Measurements from ENCODE around the gene UCN3.

UCN3 gene

DNA sequence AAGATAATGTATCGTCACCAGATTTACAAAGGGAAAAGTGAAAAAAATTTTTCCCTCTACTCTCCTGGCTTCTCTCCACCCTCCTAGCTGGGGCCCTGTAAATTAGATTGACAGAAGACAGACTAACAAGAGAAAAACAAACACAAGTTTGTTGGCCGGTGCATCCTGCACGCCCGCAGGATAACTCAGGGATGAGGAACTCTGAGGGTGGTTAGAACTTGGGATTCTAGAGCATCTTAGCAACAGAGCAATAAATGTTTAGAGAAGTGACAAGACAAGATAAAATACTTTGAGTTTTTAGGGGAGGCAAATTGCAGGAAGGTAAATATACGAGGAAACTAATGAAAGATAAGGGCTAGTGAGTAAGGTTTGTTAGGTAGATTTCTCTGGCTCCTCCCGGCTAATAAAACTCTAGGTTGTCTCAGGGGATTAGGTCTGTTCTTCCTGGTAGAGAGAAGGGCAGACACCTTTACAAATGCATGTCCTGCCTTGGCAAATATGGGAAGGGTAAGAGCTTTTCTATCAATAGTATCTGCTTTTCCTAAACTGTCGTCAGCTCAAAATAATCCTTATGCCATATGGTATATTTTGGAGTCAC, 4.3 kb upstream of the UCN3 start:
- CTCF ChIA-PET: interaction anchor here (0.6 kb wide), 2 partner anchors 24 to 82 kb away, joined by 3 read pairs; no protein-coding TSS in a partner anchor

DNA sequence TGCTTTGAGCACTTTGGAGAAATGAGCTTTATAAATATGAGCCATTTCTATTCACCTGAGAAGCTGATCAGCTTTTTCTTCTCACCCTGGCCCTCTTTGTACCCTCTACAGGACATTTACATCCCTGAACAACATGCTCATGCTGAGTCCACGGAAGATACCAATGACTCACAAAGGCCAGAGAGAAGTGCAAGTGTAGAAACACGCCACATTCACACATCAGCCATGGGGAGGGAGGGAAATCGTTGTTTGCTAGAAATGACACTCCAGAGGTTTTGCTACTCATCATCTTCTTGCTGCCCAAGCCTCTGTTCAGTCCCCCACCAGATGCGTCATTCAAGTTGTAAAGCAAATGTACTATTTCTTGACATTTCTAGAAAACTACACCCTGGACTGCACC, 2.8 kb upstream of the UCN3 start:
- CTCF ChIA-PET: interaction anchor here (1.4 kb wide), 1 partner anchor 512 kb away, joined by 3 read pairs; no protein-coding TSS in a partner anchor
- no peak overlapping the region for H3K27ac ChIP-seq (ENCODE audit: extremely low read depth, low read depth, low read length)
- no peak overlapping the region for H3K4me3 ChIP-seq (ENCODE audit: low read depth, low read length)
- no peaks in the 10 kb centered on the region for H3K36me3 ChIP-seq (ENCODE audit: control insufficient read depth in 2 of 2, insufficient read depth in 1 of 2, low read length in 2 of 2)
- POLR2A ChIA-PET: no interaction called here
- no peaks in the 10 kb centered on the region for H3K9me3 ChIP-seq (ENCODE audit: control insufficient read depth, insufficient read depth, low read depth, low read length)
- TF ChIP-seq, protein P1, sequence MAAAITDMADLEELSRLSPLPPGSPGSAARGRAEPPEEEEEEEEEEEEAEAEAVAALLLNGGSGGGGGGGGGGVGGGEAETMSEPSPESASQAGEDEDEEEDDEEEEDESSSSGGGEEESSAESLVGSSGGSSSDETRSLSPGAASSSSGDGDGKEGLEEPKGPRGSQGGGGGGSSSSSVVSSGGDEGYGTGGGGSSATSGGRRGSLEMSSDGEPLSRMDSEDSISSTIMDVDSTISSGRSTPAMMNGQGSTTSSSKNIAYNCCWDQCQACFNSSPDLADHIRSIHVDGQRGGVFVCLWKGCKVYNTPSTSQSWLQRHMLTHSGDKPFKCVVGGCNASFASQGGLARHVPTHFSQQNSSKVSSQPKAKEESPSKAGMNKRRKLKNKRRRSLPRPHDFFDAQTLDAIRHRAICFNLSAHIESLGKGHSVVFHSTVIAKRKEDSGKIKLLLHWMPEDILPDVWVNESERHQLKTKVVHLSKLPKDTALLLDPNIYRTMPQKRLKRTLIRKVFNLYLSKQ (tag by site-specific recombination; IDR thresholded peaks at IDR 0.05; ENCODE audit: borderline replicate concordance): no peak
- TF ChIP-seq ZNF350 (tag by site-specific recombination; IDR thresholded peaks at IDR 0.05): no peak
- H3K4me1 ChIP-seq (ENCODE audit: control insufficient read depth, insufficient read depth, low read length): no peaks in the 10 kb centered on the region; the same call in 1 of the 2 replicates

More for the DNA sequence above, 4.3 kb upstream of the UCN3 start:
- no peak overlapping the region for H3K4me3 ChIP-seq (ENCODE audit: low read depth, low read length)
- no peaks in the 10 kb centered on the region for H3K36me3 ChIP-seq (ENCODE audit: control insufficient read depth in 2 of 2, insufficient read depth in 1 of 2, low read length in 2 of 2)
- no peak overlapping the region for H3K27ac ChIP-seq (ENCODE audit: extremely low read depth, low read depth, low read length)
- POLR2A ChIA-PET: no interaction called here
- no peak for TF ChIP-seq ZNF529 (tag by site-specific recombination; IDR thresholded peaks at IDR 0.05; ENCODE audit: insufficient replicate concordance)
- H3K4me1 ChIP-seq (ENCODE audit: control insufficient read depth, insufficient read depth, low read length): no peaks in the 10 kb centered on the region; the same call in 1 of the 2 replicates
- no peaks in the 10 kb centered on the region for H3K9me3 ChIP-seq (ENCODE audit: control insufficient read depth, insufficient read depth, low read depth, low read length)

DNA sequence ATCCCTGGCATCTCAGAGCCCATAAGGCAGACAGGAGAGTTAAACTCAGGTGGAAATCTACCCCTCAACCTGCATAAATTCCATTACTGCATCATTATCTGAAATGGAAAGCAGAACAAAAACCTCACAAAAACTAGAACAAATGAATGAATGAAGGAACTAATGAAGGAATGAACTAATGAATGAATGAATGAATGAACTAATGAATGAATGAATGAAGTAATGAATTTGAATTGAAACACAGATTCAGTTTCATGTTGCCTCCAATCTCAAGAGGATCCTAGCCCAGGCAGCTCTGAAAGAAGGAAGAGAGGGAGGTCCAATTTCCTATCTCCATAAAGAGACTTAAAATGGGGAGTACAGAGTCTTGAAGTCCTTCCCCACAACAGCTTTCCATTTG, 1.9 kb upstream of the UCN3 start:
- Histone ChIP-seq H3K4me1 (ENCODE audit: control insufficient read depth, insufficient read depth, low read length) (no peaks in the 10 kb centered on the region; the same call in 1 of the 2 replicates), H3K36me3 (ENCODE audit: control insufficient read depth in 2 of 2, insufficient read depth in 1 of 2, low read length in 2 of 2) (no peaks in the 10 kb centered on the region), H3K27ac (ENCODE audit: extremely low read depth, low read depth, low read length) (no peak overlapping the region), H3K9me3 (ENCODE audit: control insufficient read depth, insufficient read depth, low read depth, low read length) (no peaks in the 10 kb centered on the region), H3K4me3 (ENCODE audit: low read depth, low read length) (no peak overlapping the region)
- ChIA-PET CTCF (interaction anchor here (0.6 kb wide), 1 partner anchor 431 kb away, joined by 3 read pairs; no protein-coding TSS in a partner anchor), POLR2A (no interaction called here)
- TF ChIP-seq, protein P2, sequence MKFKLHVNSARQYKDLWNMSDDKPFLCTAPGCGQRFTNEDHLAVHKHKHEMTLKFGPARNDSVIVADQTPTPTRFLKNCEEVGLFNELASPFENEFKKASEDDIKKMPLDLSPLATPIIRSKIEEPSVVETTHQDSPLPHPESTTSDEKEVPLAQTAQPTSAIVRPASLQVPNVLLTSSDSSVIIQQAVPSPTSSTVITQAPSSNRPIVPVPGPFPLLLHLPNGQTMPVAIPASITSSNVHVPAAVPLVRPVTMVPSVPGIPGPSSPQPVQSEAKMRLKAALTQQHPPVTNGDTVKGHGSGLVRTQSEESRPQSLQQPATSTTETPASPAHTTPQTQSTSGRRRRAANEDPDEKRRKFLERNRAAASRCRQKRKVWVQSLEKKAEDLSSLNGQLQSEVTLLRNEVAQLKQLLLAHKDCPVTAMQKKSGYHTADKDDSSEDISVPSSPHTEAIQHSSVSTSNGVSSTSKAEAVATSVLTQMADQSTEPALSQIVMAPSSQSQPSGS (tag by site-specific recombination; IDR thresholded peaks at IDR 0.05; ENCODE audit: low read depth): no peak
- no peak for TF ChIP-seq ZBTB8A (tag by site-specific recombination; IDR thresholded peaks at IDR 0.05)
- TF ChIP-seq ZNF585B (tag by site-specific recombination; IDR thresholded peaks at IDR 0.05): no peak
- no peak for TF ChIP-seq ZNF624 (tag by site-specific recombination; IDR thresholded peaks at IDR 0.05)
- TF ChIP-seq ZNF2 (tag by site-specific recombination; IDR thresholded peaks at IDR 0.05): no peak
- no peak for TF ChIP-seq WT1 (tag by site-specific recombination; IDR thresholded peaks at IDR 0.05)
- TF ChIP-seq ZNF24 (tag by site-specific recombination; IDR thresholded peaks at IDR 0.05): peak; percentile 65
- no peak for TF ChIP-seq ZNF341 (tag by site-specific recombination; IDR thresholded peaks at IDR 0.05; ENCODE audit: low read depth)
- no peak for TF ChIP-seq ZSCAN23 (tag by site-specific recombination; IDR thresholded peaks at IDR 0.05)

DNA sequence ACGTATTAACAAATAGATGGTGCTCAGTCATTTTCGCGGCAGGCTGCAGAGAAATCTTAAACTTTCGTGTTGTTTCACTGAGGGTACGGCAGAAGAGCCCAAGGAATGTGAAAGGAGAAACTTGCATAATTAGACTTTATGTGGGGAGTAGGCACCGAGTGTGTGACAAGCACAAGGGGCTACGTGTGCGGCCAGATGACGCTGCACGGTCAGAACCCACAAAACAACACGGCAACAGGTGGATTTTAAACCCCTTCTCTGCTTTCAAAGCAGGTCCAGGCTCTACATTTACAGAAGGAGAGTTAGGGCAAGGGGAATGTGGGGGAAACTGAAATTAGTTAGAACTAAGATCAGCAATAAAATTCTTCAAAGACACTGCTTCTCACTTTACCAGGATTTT, 392 bp upstream of the UCN3 start:
- TF ChIP-seq ZNF121 (tag by site-specific recombination; IDR thresholded peaks at IDR 0.05): no peak
- peak; percentile 59 for TF ChIP-seq SCRT2 (tag by site-specific recombination; IDR thresholded peaks at IDR 0.05)
- Histone ChIP-seq H3K36me3 (ENCODE audit: control insufficient read depth in 2 of 2, insufficient read depth in 1 of 2, low read length in 2 of 2) (no peaks in the 10 kb centered on the region), H3K4me1 (ENCODE audit: control insufficient read depth, insufficient read depth, low read length) (no peaks in the 10 kb centered on the region; the same call in 1 of the 2 replicates), H3K9me3 (ENCODE audit: control insufficient read depth, insufficient read depth, low read depth, low read length) (no peaks in the 10 kb centered on the region), H3K4me3 (ENCODE audit: low read depth, low read length) (no peak overlapping the region), H3K27ac (ENCODE audit: extremely low read depth, low read depth, low read length) (no peak overlapping the region)
- ChIA-PET CTCF (no interaction called here), POLR2A (no interaction called here)

Measured in HEK293 (cell line).